ENCODE measurements around the gene CENPM. TPM values are rescaled to one million over a fixed set of nuclear protein-coding genes. Genes with fewer than 3 reads are reported as not detected.
A peak's percentile ranks its signal among the peaks of the same experiment; 100 is the strongest.

CENPM gene, protein sequence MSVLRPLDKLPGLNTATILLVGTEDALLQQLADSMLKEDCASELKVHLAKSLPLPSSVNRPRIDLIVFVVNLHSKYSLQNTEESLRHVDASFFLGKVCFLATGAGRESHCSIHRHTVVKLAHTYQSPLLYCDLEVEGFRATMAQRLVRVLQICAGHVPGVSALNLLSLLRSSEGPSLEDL
- 1 to 10 TPM; 4.3 to 9.3 (median 5.5) TPM for polyA plus RNA-seq

- Mint-ChIP-seq H3K27me3 (ENCODE audit: low read depth in 3 of 3) (peaks cover 0 to 6% (median 3%) of the 10 kb centered on the region in 3 donors), H3K9me3 (no peaks in the 10 kb centered on the region), H3K36me3 (no peaks in the 10 kb centered on the region), H3K4me1 (peaks cover 17% of the 10 kb centered on the region in 2 donors), H3K4me3 (peak within 1 kb of the TSS; percentile 91 to 94 (median 93)), H3K27ac (peak within 1 kb of the TSS; percentile 49 to 86 (median 68))
- peak; percentile 81 to 85 (median 82) for DNase-seq
Measured at GRCh38 chr22:41946629-41947423, at the start of gene CENPM. CENPM (minus strand) TSS chr22:41947152; CDS start chr22:41947076, 76 bp downstream.

GRCh38 chr22:41995211-41995610 lies 48.3 kb upstream of the CENPM start:
- Mint-ChIP-seq H3K27ac (no peak overlapping the region), H3K4me1 (peaks cover 22 to 29% of the 10 kb centered on the region in 2 donors), H3K36me3 (no peaks in the 10 kb centered on the region), H3K9me3 (peaks cover 0 to 3% (median 0%) of the 10 kb centered on the region in 6 donors), H3K4me3 (no peak overlapping the region), H3K27me3 (ENCODE audit: low read depth in 3 of 3) (peaks cover 3 to 11% (median 4%) of the 10 kb centered on the region in 3 donors)
- DNase-seq = no peak

- no peaks in the 10 kb centered on the region for H3K36me3 Mint-ChIP-seq
- no peaks in the 10 kb centered on the region for H3K9me3 Mint-ChIP-seq
- peaks cover 1 to 3% of the 10 kb centered on the region in 2 donors for H3K4me1 Mint-ChIP-seq
- no peak for DNase-seq
- H3K4me3 Mint-ChIP-seq = no peak overlapping the region
- no peak overlapping the region for H3K27ac Mint-ChIP-seq
- peaks cover 2 to 10% (median 9%) of the 10 kb centered on the region in 3 donors for H3K27me3 Mint-ChIP-seq (ENCODE audit: low read depth in 3 of 3)
Measured at GRCh38 chr22:41992496-41992895, 45.5 kb upstream of the CENPM start.

- no peaks in the 10 kb centered on the region for H3K4me1 Mint-ChIP-seq
- H3K27ac Mint-ChIP-seq = no peak overlapping the region
- peaks cover 2 to 9% (median 6%) of the 10 kb centered on the region in 3 donors for H3K27me3 Mint-ChIP-seq (ENCODE audit: low read depth in 3 of 3)
- no peaks in the 10 kb centered on the region for H3K36me3 Mint-ChIP-seq
- no peaks in the 10 kb centered on the region for H3K9me3 Mint-ChIP-seq
- no peak overlapping the region for H3K4me3 Mint-ChIP-seq
- no peak for DNase-seq
Measured at GRCh38 chr22:41991111-41991510, 44.2 kb upstream of the CENPM start.

GRCh38 chr22:41989246-41989645 lies 42.3 kb upstream of the CENPM start:
- no peak for DNase-seq
- no peaks in the 10 kb centered on the region for H3K4me1 Mint-ChIP-seq
- H3K36me3 Mint-ChIP-seq = no peaks in the 10 kb centered on the region
- no peak overlapping the region for H3K4me3 Mint-ChIP-seq
- peaks cover 6 to 9% (median 6%) of the 10 kb centered on the region in 3 donors for H3K27me3 Mint-ChIP-seq (ENCODE audit: low read depth in 3 of 3)
- H3K27ac Mint-ChIP-seq = no peak overlapping the region
- no peaks in the 10 kb centered on the region for H3K9me3 Mint-ChIP-seq

GRCh38 chr22:41987276-41987675 lies 40.3 kb upstream of the CENPM start:
- Mint-ChIP-seq H3K9me3 (no peaks in the 10 kb centered on the region), H3K4me1 (no peaks in the 10 kb centered on the region), H3K36me3 (no peaks in the 10 kb centered on the region), H3K4me3 (no peak overlapping the region), H3K27ac (no peak overlapping the region), H3K27me3 (ENCODE audit: low read depth in 3 of 3) (peaks cover 6 to 7% (median 6%) of the 10 kb centered on the region in 3 donors)
- no peak for DNase-seq

GRCh38 chr22:41983513-41984405 lies 36.8 kb upstream of the CENPM start:
- Mint-ChIP-seq H3K27me3 (ENCODE audit: low read depth in 3 of 3) (peaks cover 4 to 10% (median 4%) of the 10 kb centered on the region in 3 donors), H3K4me3 (no peak overlapping the region), H3K27ac (no peak overlapping the region), H3K36me3 (no peaks in the 10 kb centered on the region), H3K4me1 (no peaks in the 10 kb centered on the region), H3K9me3 (no peaks in the 10 kb centered on the region)
- DNase-seq = no peak

GRCh38 chr22:41982865-41983264 lies 35.9 kb upstream of the CENPM start:
- DNase-seq = no peak
- H3K9me3 Mint-ChIP-seq = no peaks in the 10 kb centered on the region
- no peak overlapping the region for H3K4me3 Mint-ChIP-seq
- peaks cover 4 to 6% (median 4%) of the 10 kb centered on the region in 3 donors for H3K27me3 Mint-ChIP-seq (ENCODE audit: low read depth in 3 of 3)
- H3K36me3 Mint-ChIP-seq = no peaks in the 10 kb centered on the region
- no peak overlapping the region for H3K27ac Mint-ChIP-seq
- peaks cover 0 to 2% of the 10 kb centered on the region in 2 donors for H3K4me1 Mint-ChIP-seq

GRCh38 chr22:41979423-41980250 lies 32.7 kb upstream of the CENPM start:
- Mint-ChIP-seq H3K9me3 (no peaks in the 10 kb centered on the region), H3K36me3 (peaks cover 0 to 3% (median 0%) of the 10 kb centered on the region in 3 donors), H3K27ac (no peak overlapping the region), H3K4me1 (peaks cover 7 to 8% of the 10 kb centered on the region in 2 donors), H3K27me3 (ENCODE audit: low read depth in 3 of 3) (peaks cover 8 to 12% (median 11%) of the 10 kb centered on the region in 3 donors), H3K4me3 (no peak overlapping the region)
- DNase-seq = no peak

DNA sequence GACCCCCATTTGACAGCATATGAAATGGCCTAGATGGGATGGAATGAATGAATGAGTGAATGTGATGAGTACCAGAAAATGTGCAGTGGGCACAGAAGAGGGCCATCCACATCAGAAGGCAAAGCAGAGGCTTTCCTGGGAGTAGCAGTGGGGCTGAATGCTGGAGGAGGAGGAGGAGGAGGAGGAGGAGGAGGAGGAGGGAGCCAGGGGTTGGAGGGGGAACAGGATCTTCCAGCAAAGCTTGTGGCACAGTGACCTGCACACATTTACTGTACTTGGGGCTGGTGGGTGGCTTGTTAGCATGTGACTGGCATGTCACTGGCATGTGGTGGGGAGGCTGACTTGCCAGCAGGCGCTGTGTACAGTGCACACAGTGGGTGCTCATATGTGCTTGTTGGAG lies 31.8 kb upstream of the CENPM start:
- Mint-ChIP-seq H3K36me3 (peaks cover 0 to 3% (median 0%) of the 10 kb centered on the region in 3 donors), H3K4me3 (no peak overlapping the region), H3K27ac (no peak overlapping the region), H3K4me1 (peaks cover 7 to 8% of the 10 kb centered on the region in 2 donors), H3K9me3 (no peaks in the 10 kb centered on the region), H3K27me3 (ENCODE audit: low read depth in 3 of 3) (peaks cover 8 to 13% (median 11%) of the 10 kb centered on the region in 3 donors)
- DNase-seq = no peak

- no peak for DNase-seq
- Mint-ChIP-seq H3K27ac (no peak overlapping the region), H3K4me1 (peaks cover 7 to 8% of the 10 kb centered on the region in 2 donors), H3K27me3 (ENCODE audit: low read depth in 3 of 3) (peaks cover 11 to 18% (median 13%) of the 10 kb centered on the region in 3 donors), H3K36me3 (peaks cover 0 to 3% (median 0%) of the 10 kb centered on the region in 3 donors), H3K4me3 (peak overlapping the region in 3 of 5 donors; percentile 32 to 63 (median 38)), H3K9me3 (no peaks in the 10 kb centered on the region)
Measured at GRCh38 chr22:41976961-41977566, 30.1 kb upstream of the CENPM start.

DNA sequence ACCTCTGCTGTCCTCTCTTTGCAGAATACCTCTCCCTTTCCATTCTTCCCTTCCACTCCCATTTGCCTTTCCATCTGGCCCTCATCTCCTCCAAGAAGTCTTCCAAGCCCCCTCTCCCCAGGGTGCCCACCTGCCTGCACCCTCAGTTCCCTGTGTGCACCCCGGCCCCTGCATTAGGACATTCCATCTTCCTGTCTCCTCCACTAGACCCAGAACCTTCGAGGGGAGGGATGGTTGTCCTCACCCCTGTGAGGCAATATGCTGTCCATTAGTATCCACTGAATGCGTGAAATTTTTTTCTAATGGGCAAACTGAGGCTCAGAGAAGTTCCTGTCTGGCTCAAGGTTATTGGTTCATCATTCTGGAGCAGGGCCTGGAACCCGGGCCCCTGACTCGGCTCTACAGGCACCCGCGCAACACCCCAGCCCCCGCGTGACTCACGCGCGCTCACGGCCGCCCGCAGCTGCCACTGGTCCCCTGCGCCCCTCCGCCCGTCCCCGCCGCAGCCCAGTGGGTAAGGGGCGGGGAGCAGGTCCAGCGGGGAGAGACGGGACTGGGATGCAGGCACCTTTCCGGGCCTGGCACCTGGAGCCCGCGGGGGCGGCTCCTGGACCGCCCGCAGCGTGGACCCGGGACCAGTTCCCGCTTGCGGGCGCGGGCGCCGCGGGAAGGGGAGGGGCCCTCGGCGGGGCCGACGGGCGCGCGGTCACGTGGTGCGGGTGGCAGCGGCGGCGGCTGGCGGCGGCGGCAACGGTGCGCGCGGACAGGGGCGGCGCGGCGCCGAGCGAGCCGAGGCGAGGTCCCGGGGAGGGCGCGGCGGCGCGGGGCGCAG lies 29.3 kb upstream of the CENPM start:
- H3K36me3 Mint-ChIP-seq = peaks cover 0 to 3% (median 0%) of the 10 kb centered on the region in 3 donors
- H3K27me3 Mint-ChIP-seq (ENCODE audit: low read depth in 3 of 3) = peaks cover 11 to 18% (median 15%) of the 10 kb centered on the region in 3 donors
- no peaks in the 10 kb centered on the region for H3K9me3 Mint-ChIP-seq
- H3K4me3 Mint-ChIP-seq = peak overlapping the region; percentile 60 to 64 (median 64)
- H3K4me1 Mint-ChIP-seq = peaks cover 7 to 8% of the 10 kb centered on the region in 2 donors
- peak overlapping the region in 1 of 6 donors; percentile 24 for H3K27ac Mint-ChIP-seq
- DNase-seq = peak; percentile 24 to 27 (median 25)

Data from immature natural killer cell (primary cell).